Vagina (tissue), 2 donors: ENCODE measurements around the gene PAX1.

Experiments
- POLR2A ChIP-seq, 2 donors: fragments of 450-650 bp; IDR thresholded peaks; one replicate each; pipeline ENCODE4 v1.6.1; 2017; ENCODE audit warnings: antibody characterized with exemption in 2 of 2, mild to moderate bottlenecking in 2 of 2, moderate library complexity in 2 of 2
- POLR2AphosphoS5 ChIP-seq, 2 donors: sonication (generic); formaldehyde crosslinking; IDR thresholded peaks; one replicate each; pipeline ENCODE4 v1.9.0; 2017; ENCODE audit warnings: antibody characterized with exemption in 2 of 2, mild to moderate bottlenecking in 2 of 2, low read depth in 1 of 2; ENCODE audit not compliant: insufficient read depth in 1 of 2

DNA sequence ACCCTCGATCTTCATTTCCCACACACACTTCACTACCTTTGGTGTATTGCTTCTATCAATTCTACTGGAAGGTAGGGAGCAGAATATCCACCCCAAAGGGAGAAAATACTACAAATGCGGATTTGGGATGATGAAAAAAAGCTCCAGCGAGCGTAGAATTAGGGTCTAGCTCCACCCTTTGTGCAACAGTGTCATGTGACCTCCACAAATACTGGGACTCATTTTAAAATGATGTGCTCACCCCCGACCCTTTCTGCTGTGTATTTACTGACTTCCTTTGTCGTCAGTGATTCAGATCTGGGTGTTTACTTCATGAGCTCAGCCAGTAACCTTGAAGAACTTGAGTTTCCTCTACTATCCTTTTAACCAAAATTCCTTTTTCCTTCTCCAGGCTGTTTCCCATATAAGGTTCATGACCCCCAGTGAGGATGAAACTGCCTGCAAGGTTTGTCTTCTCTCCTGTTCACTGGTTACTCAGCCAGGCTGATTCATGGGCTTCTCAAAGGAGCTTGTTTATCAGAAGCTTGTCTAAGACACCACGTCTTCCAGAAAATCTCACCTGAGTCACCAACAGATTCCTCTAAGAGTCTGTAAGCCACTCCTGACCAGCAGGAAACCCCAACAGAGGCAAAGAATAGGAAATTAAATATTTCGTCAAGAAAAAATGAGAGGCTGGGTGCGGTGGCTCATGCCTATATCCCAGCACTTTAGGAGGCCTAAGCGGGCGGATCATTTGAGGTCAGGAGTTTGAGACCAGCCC is 39.6 kb upstream of the PAX1 start:
- TF ChIP-seq POLR2A (IDR thresholded peaks at IDR 0.05) (no peak), POLR2AphosphoS5 (IDR thresholded peaks at IDR 0.05; ENCODE audit: insufficient read depth in 1 of 2, low read depth in 1 of 2) (no peak)
